HG02981 (cell line): ENCODE data around the gene BEST2.
"Not testable (repeated sequence)": the region's sequence is repeated elsewhere in the genome, so short reads cannot be mapped to it uniquely, and the experiment has no call there.

ENCODE experiments used
- ATAC-seq: cut with Tn5 transposase; IDR thresholded peaks from one replicate; pipeline ENCODE4 v1.9.1; 2021; ENCODE audit warnings: mild to moderate bottlenecking, moderate library complexity; ENCODE audit not compliant: unreplicated experiment

Gene BEST2

DNA sequence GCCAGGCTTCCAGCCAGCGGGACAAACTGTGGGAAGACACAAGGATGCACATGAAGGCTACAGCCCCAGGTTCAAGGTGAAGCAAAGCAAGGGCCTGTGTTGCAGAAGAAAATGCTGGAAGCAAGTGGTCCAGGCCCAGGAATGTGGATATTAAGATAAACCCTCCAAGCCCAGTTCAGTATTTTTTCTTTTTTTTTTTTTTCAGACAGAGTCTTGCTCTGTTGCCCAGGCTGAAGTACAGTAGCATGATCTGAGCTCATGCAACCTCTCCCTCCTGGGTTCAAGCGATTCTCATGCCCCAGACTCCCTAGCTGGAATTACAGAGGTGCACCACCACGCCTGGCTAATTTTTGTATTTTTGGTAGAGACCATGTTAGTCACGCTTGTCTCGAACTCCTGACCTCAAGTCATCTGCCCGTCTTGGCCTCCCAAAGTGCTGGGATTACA, 45.6 kb downstream of the BEST2 start:
- ATAC-seq = no peak

DNA sequence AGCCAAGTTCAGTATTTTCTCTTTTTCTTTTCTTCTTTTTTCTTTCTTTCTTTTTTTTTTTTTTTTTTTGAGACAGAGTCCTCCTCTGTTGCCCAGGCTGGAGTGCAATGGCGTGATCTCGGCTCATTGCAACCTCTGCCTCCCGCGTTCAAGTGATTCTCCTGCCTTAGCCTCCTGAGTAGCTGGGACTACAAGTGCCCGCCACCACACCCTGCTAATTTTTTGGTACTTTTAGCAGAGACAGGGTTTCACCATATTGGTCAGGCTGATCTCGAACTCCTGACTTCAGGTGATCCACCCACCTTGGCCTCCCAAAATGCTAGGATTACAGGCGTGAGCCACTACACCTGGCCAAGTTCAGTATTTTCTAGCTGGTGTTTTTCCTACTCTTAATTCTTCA, 46.0 kb downstream of the BEST2 start:
- ATAC-seq = not testable (repeated sequence)

DNA sequence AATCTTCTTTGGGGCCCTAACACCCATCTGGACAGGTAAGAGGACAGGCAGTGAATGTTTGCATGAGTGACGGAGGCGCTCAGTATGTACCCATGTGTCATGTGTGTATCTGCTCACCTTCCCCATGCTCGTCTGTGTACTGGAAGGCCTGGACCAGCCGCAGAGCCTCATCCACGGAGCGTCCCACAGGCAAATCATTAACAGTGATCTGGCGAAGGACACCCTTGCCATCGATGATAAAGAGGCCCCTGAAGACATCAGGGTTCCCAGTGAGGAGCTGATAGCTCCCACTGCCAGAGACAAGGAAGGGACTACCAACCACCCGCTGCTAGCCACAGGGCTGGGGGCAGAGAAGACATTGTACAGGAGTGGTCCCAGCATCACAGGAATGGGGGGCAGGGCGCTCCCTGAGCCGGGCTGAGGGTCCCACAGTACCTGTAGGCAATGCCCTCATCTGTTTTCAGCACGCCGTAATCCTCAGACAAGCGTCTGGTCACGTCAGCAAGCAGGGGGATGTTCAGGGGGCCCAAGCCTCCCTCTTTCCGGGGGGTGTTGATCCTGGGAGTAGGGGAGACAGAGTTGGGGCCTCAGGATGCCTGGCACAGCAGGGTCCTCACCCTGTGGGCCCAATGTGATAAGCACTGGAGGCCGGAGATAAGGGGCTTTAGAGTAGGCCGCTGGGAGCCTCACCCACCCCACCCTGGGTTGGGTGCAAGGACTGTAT, 48.3 kb downstream of the BEST2 start:
- no peak for ATAC-seq

DNA sequence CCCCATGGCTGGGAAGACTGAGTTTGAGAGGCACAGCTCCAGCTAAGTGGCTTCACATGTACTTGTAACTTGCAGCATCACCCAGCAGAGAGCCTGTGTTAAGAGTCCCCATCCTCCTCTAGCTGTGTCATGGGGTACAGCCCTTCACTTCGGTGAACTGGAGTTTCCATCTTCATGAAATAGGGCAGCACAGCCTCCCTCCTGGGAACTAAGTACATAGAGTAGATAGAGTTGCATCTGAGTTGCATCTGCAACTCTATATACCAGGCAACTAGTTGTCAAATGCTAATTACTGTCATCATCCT, 48.8 kb downstream of the BEST2 start:
- ATAC-seq = no peak

DNA sequence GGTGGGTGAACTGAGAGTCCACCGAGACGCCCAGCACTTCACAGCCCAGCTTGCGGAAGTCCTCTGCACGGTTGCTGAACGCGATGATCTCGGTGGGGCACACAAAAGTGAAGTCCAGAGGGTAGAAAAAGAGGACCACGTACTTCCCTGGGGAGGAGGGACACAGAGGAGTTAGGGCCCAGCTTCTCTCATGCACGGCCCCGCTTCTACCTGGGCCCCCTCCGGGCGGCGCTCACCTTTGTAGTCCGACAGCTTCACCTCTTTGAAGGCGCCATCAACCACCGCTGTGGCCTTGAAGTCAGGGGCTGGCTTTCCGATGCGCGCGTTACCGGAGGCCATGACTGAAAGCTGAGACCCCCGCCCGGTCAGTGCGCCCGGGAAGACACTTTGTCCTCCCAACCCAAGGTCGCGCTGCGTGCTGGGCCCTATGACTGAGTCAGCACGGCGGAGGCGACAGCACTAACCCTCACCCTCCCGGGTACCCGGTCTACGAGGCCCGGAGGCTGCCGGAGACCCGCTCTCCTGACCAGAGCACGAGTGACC, 49.4 kb downstream of the BEST2 start:
- no peak for ATAC-seq

DNA sequence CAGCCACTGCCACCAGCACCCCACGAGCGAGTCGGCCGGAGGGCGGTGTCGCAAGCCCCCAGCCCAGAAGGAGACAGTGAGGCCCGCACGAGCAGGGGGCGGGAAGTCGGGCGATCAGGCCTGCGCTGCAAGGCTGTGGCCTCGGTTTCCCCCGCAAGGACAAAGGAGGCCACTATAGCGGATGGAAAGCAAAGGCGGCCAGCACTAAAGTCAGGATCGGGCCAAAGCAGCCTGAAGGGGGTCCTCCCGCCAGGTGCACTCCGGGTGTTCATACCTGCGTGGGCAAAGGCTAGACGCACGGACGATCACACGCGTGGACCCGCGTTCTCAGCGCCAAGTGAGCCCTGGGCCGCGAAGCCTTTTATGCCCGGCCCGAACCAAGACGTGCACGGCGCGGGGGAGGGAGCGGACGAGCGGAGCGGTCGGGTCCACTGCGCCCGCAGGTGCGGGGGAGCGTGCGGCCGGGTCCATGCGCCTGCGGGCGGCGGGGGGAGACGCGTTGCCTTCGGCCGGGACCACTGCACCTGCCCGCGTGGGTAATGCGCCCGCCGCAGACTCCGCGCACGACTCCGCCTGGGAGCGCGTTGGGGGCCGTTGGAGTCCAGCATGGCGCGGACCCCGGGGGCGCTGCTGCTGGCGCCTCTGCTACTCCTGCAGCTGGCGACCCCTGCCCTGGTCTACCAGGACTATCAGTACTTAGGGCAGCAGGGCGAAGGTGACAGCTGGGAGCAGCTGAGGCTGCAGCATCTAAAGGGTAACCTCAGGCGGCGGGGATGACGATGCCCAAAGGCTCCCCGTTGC, 50.1 kb downstream of the BEST2 start, which contains the start of the genes PRDX2 and THSD8:
PRDX2 (minus strand) TSS at position 335 of the 801 bp plus-strand sequence. CDS start 539 bp downstream, outside the sequence.
THSD8 (plus strand) TSS at position 604 of the 801 bp plus-strand sequence; CDS start at position 607, 3 bp downstream.
- ATAC-seq = no peak

DNA sequence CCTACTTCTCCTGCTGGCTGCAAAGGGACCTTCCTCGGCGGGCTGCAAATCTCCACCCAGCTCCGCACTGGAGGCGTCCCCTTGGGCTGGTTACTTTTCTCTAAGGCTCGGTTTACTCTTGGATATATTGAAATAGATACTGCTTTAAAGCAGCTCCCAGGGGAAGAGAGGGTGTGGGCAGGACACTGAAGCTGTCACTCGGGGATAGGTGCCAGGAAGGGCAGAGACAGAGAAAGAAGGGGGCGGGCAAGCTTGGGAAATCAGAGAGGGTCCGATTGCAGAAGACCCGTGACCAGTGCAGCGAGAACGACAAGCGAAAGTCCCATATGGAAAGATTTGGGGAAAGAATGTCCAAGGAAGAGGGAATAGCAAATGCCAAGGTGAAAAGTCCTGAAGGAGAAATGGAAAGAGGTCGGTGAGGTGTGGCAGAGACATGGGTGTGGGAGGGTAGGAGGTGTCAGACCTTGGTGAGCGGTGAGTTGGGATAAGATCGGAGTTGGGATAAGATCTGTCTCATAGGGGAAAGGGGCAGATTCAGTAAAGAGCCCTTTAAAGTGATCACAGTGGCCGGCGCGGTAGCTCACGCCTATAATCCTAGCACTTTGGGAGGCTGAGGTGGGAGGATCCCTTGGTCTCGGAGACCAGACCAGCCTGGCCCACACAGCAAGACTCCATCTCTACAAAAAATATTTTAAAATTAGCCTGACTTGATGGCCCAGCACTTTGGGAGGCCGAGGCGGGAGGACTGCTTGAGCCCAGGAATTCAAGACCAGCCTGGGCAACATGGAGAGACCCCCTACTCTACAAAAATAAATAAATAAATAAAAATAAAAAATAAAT, 50.9 kb downstream of the BEST2 start:
- no peak for ATAC-seq

DNA sequence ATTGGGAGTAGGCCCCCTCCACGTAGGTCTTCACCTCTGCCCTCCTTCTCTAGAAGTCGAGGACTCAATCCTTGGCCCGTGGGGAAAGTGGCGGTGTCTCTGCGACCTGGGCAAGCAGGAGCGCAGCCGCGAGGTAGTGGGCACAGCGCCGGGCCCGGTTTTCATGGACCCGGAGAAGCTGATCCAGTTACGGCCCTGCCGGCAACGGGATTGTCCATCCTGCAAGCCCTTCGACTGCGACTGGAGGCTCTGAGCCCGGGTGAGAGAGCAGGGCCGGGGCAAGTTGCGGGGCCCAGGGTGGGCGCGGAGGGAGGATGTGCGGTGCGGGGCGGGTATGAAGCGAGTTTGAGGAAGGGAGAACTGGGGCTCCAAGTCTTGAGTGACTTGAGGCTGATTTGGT, 52.5 kb downstream of the BEST2 start:
- ATAC-seq = no peak

DNA sequence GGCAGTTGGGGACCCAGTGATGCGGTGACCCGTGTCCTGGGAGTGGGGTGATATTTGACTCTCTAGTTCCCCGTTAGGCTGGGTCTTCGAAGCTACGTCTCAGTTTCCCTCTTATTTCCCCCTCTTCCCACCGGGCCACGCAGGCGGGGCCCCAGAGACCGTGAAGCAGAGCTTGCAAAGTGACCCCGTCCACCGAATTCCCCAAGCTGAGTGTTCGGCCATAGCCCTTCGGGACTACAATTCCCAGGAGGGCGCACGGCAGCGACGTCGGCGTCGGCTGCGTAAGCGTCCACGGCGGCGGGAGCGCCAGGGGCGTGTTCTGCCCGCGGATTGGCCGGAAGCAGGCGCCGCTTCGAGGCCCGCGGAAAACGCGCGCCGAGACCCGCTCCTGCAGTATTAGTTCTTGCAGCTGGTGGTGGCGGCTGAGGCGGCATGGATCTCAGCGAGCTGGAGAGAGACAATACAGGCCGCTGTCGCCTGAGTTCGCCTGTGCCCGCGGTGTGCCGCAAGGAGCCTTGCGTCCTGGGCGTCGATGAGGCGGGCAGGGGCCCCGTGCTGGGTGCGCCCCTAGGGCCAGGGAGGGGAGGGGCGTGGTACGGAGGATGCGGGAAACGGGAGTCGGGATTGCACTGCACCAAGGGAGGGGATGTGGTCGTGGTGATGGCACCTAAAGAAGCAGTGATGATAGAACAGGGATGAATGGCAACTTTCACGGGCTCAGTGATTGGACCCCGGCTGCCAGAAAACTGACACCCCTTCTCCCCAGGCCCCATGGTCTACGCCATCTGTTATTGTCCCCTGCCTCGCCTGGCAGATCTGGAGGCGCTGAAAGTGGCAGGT, 54.9 kb downstream of the BEST2 start, which contains the start of gene RNASEH2A:
RNASEH2A (plus strand) TSS at position 343 of the 840 bp plus-strand sequence; CDS start at position 433, 90 bp downstream.
- no peak for ATAC-seq
